Measurements from ENCODE around the gene PLPPR4.

GRCh38 chr1:99270646-99271045 is 6.4 kb downstream of the PLPPR4 start:
- TF ChIP-seq CTCF (IDR thresholded peaks at IDR 0.05) (no peak), POLR2A (IDR thresholded peaks at IDR 0.05) (no peak)

Measured in thyroid gland (tissue), 4 donors.